Measurements from ENCODE around the gene EMX1. TPM values are rescaled to one million over a fixed set of nuclear protein-coding genes. Genes with fewer than 3 reads are reported as not detected.

Gene EMX1
- total and polyA plus RNA-seq, 5 experiments from 2014 or later, result not detected

Other genes with a start within 250 kb of the EMX1 start
- gene EXOC6B, start 91.5 kb upstream of the EMX1 start, total RNA-seq, result 10 to 100 TPM; 19.5 to 20.1 TPM
- 1 to 10 TPM; 3.3 to 3.4 (median 3.3) TPM for gene EXOC6B, start 91.5 kb upstream of the EMX1 start, polyA plus RNA-seq
- under 1 TPM in 1 of 2 experiments, not detected in 1; 0.52 TPM for gene SPR, start 30.1 kb upstream of the EMX1 start, total RNA-seq
- 1 to 10 TPM in 1 of 3 donors, under 1 TPM in 1, not detected in 1; 0.63 to 1.8 TPM for gene SPR, start 30.1 kb upstream of the EMX1 start, polyA plus RNA-seq
- 10 to 100 TPM; 17.1 to 20.0 TPM for gene SFXN5, start 154.2 kb downstream of the EMX1 start, total RNA-seq
- gene SFXN5, start 154.2 kb downstream of the EMX1 start, polyA plus RNA-seq, result 1 to 10 TPM; 1.7 to 3.5 (median 2.6) TPM
- gene RAB11FIP5, start 195.4 kb downstream of the EMX1 start, total RNA-seq, result 10 to 100 TPM in 1 of 2 experiments, 1 to 10 TPM in 1; 7.4 to 11.3 TPM
- gene RAB11FIP5, start 195.4 kb downstream of the EMX1 start, polyA plus RNA-seq, result 1 to 10 TPM; 4.0 to 7.0 (median 4.3) TPM